ENCODE results near the gene SPATS2. TPM values are rescaled to one million over a fixed set of nuclear protein-coding genes. Genes with fewer than 3 reads are reported as not detected.

SPATS2 gene
- total RNA-seq, 1 experiment from 2014 or later, result 43.1 TPM

DNA sequence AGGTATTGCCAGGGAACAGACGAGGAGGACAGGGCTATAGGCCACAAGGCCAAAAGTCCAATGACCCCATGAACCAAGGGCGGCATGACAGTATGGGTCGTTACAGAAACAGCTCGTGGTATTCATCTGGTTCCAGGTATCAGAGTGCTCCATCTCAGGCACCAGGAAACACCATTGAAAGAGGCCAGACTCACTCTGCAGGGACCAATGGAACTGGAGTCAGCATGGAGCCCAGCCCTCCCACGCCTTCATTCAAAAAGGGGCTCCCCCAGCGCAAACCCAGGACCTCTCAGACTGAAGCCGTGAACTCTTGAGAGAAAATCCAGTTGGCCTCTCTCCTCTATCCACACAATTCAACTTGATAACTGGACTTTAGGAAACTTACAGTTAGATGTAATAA, 158.7 kb downstream of the SPATS2 start:
- ChIA-PET CTCF (no interaction called here), POLR2A (no interaction called here)
- TF ChIP-seq, protein P1, sequence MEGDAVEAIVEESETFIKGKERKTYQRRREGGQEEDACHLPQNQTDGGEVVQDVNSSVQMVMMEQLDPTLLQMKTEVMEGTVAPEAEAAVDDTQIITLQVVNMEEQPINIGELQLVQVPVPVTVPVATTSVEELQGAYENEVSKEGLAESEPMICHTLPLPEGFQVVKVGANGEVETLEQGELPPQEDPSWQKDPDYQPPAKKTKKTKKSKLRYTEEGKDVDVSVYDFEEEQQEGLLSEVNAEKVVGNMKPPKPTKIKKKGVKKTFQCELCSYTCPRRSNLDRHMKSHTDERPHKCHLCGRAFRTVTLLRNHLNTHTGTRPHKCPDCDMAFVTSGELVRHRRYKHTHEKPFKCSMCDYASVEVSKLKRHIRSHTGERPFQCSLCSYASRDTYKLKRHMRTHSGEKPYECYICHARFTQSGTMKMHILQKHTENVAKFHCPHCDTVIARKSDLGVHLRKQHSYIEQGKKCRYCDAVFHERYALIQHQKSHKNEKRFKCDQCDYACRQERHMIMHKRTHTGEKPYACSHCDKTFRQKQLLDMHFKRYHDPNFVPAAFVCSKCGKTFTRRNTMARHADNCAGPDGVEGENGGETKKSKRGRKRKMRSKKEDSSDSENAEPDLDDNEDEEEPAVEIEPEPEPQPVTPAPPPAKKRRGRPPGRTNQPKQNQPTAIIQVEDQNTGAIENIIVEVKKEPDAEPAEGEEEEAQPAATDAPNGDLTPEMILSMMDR (IDR thresholded peaks at IDR 0.05; ENCODE audit: insufficient read depth in 1 of 2, low read depth in 1 of 2, low read length in 1 of 2, severe bottlenecking in 1 of 2, unreplicated experiment in 1 of 2), result no peak
- Mint-ChIP-seq H3K36me3 (ENCODE audit: insufficient read depth, unreplicated experiment) (peaks cover 52% of the 10 kb centered on the region), H3K4me1 (ENCODE audit: low read depth, unreplicated experiment) (no peaks in the 10 kb centered on the region), H3K27ac (ENCODE audit: unreplicated experiment) (no peak overlapping the region), H3K27me3 (ENCODE audit: insufficient read depth, unreplicated experiment) (no peaks in the 10 kb centered on the region), H3K4me3 (ENCODE audit: unreplicated experiment) (no peak overlapping the region), H3K9me3 (ENCODE audit: unreplicated experiment) (no peaks in the 10 kb centered on the region)
- H3K4me3 ChIP-seq (ENCODE audit: low read depth, low read length), result no peak overlapping the region
- intact Hi-C loops (cut with micrococcal nuclease; ENCODE audit: unreplicated experiment), result no loop called here
- H3K4me1 ChIP-seq, result no peaks in the 10 kb centered on the region
- no peaks in the 10 kb centered on the region for H3K27me3 ChIP-seq (replicated peaks; ENCODE audit: control insufficient read depth, insufficient read depth, low read length)
- H3K9me3 ChIP-seq, result no peaks in the 10 kb centered on the region
- peaks cover 5% of the 10 kb centered on the region for H3K36me3 ChIP-seq (ENCODE audit: control insufficient read depth, insufficient read depth, low read length)
- no TSS peak for BruUV-seq (replicated peaks)
- DNase-seq, result no peak

DNA sequence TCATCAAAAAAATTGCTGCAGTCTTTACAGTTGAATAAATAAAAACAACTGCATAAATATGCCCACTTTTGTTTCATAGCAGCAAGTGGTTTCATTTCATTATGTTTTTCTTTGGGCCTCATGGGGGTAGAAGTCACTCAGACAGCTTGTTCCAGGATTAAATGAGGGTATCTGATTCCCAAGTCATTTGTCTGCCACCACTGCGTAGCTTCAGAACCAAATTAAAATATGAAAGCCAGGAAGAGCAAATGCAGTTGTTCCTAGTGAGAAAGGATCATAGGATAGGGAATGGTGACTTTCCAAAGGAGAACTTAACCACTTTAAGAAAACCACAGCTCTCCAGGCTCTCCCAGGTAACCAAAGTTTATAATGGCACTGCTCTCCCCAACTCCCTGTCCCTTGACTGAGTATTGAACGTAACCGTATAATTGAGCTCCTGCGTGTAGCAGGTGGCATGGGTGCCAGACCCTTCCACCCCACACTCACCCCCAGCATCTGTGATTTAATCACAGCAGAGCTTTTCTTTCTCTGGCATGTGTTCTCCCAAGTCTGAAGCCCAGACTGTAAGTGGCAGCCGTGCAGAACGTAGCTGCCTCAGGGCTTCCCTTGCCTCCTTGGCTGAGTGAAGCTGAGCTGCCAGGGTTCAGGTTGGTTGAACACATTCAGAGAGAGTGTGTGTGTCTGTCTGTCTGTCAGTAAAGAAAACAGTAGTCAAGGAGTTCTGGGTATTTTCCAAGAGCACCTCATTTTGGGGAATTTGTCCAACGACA, 160.3 kb downstream of the SPATS2 start:
- POLR2A ChIA-PET, result no interaction called here
- DNase-seq, result no peak
- no peak overlapping the region for H3K4me3 ChIP-seq (ENCODE audit: low read depth, low read length)
- Mint-ChIP-seq H3K36me3 (ENCODE audit: insufficient read depth, unreplicated experiment) (peaks cover 42% of the 10 kb centered on the region), H3K9me3 (ENCODE audit: unreplicated experiment) (no peaks in the 10 kb centered on the region), H3K4me1 (ENCODE audit: low read depth, unreplicated experiment) (no peaks in the 10 kb centered on the region), H3K4me3 (ENCODE audit: unreplicated experiment) (no peak overlapping the region), H3K27me3 (ENCODE audit: insufficient read depth, unreplicated experiment) (no peaks in the 10 kb centered on the region), H3K27ac (ENCODE audit: unreplicated experiment) (no peak overlapping the region)
- H3K9me3 ChIP-seq, result no peaks in the 10 kb centered on the region
- CTCF ChIA-PET, result interaction anchor here (0.6 kb wide), 1 partner anchor 161 kb away, joined by 3 read pairs; no protein-coding TSS in a partner anchor
- no TSS peak for BruUV-seq (replicated peaks)
- intact Hi-C loops (cut with micrococcal nuclease; ENCODE audit: unreplicated experiment), result no loop called here
- H3K27me3 ChIP-seq (replicated peaks; ENCODE audit: control insufficient read depth, insufficient read depth, low read length), result no peaks in the 10 kb centered on the region
- TF ChIP-seq, protein P1 (IDR thresholded peaks at IDR 0.05; ENCODE audit: insufficient read depth in 1 of 2, low read depth in 1 of 2, low read length in 1 of 2, severe bottlenecking in 1 of 2, unreplicated experiment in 1 of 2), result no peak
- peaks cover 4% of the 10 kb centered on the region for H3K36me3 ChIP-seq (ENCODE audit: control insufficient read depth, insufficient read depth, low read length)
- H3K4me1 ChIP-seq, result no peaks in the 10 kb centered on the region

DNA sequence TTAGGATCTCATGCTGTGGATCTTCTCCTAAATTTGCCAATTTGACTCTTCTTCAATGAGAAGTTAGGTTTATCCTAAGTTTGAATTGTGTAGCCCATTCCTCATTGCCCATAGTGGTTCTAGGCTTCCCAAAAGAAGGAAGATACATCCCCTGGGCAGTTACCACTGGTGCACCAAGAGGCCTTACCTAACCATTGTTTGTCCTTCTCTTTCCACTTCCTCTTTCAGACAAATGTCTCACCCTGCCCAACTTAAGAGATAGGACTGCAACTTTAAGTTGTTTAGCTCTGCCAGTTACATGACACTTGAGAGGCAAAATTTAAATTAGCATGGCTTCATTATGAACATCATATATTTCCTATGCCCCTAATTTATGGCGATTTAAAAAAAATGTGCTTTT, 162.2 kb downstream of the SPATS2 start:
- CTCF ChIA-PET, result interaction anchor here (0.6 kb wide), 1 partner anchor 64 kb away, joined by 3 read pairs; no protein-coding TSS in a partner anchor

More for the DNA sequence above, 162.2 kb downstream of the SPATS2 start:
- H3K36me3 ChIP-seq (ENCODE audit: control insufficient read depth, insufficient read depth, low read length), result peaks cover 3% of the 10 kb centered on the region
- H3K36me3 Mint-ChIP-seq (ENCODE audit: insufficient read depth, unreplicated experiment), result peaks cover 39% of the 10 kb centered on the region
- intact Hi-C loops (cut with micrococcal nuclease; ENCODE audit: unreplicated experiment), result no loop called here
- H3K9me3 Mint-ChIP-seq (ENCODE audit: unreplicated experiment), result no peaks in the 10 kb centered on the region
- no peak overlapping the region for H3K27ac Mint-ChIP-seq (ENCODE audit: unreplicated experiment)
- no TSS peak for BruUV-seq (replicated peaks)
- no peaks in the 10 kb centered on the region for H3K4me1 ChIP-seq
- H3K27me3 Mint-ChIP-seq (ENCODE audit: insufficient read depth, unreplicated experiment), result no peaks in the 10 kb centered on the region
- no peak for DNase-seq
- TF ChIP-seq, protein P1 (IDR thresholded peaks at IDR 0.05; ENCODE audit: insufficient read depth in 1 of 2, low read depth in 1 of 2, low read length in 1 of 2, severe bottlenecking in 1 of 2, unreplicated experiment in 1 of 2), result no peak
- no peak overlapping the region for H3K4me3 Mint-ChIP-seq (ENCODE audit: unreplicated experiment)
- POLR2A ChIA-PET, result no interaction called here
- H3K4me3 ChIP-seq (ENCODE audit: low read depth, low read length), result no peak overlapping the region
- no peaks in the 10 kb centered on the region for H3K4me1 Mint-ChIP-seq (ENCODE audit: low read depth, unreplicated experiment)
- H3K27me3 ChIP-seq (replicated peaks; ENCODE audit: control insufficient read depth, insufficient read depth, low read length), result no peaks in the 10 kb centered on the region
- no peaks in the 10 kb centered on the region for H3K9me3 ChIP-seq
